Occipital lobe (tissue), 2 donors: Measurements from ENCODE around the gene ZNF628. TPM values are rescaled to one million over a fixed set of nuclear protein-coding genes. Genes with fewer than 3 reads are reported as not detected.

Source experiments
- DNase-seq: peaks from one replicate; lab custom pipeline; 2025; lab: John Stamatoyannopoulos, UW
- total RNA-seq: library from RNA; depleted of rRNA; stranded (reverse); fragments of >200 nt; gene quantifications from one replicate; pipeline ENCODE4 v1.2.3, GENCODE V29; 2014

ZNF628 gene
- total RNA-seq, 1 donor from 2014 or later, result 0.78 TPM

GRCh38 chr19:55483706-55484592 lies 7.5 kb downstream of the ZNF628 start:
- DNase-seq, result no peak

- peak; percentile 55 for DNase-seq
These were observed 8.4 kb downstream of the ZNF628 start, which contains the start of gene NAT14 for GRCh38 chr19:55484593-55485438. NAT14 (plus strand) TSS chr19:55485188; CDS start chr19:55485709, 521 bp downstream.

DNA sequence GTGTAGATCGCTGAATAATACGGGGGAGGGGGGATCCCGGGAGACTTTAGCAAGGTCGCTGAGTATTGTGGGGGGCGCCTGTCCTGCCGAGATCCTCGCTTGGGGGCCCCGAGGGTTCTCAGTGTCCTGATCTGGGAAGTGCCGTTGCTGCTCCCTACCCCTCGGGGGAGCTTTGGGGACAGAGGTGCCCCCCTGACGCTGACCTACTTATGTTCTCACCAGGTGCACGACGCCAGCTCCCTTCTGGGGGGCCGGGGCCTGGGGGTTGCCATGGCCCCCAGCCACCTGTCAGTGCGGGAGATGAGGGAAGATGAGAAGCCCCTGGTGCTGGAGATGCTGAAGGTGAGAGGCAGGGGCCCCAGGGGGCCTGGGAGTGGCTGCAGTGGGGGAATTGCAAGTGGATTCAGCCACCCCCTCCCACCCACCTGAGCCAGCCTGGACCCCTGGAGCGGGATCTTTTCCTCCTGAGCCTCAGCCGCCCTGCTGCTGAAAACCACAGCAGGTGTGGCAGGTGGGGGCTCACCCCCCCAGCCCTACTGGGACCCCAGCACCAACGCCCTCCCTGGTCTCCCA lies 9.1 kb downstream of the ZNF628 start:
- DNase-seq, result no peak

- no peak for DNase-seq
These were observed 9.9 kb downstream of the ZNF628 start for GRCh38 chr19:55486043-55486970.

DNA sequence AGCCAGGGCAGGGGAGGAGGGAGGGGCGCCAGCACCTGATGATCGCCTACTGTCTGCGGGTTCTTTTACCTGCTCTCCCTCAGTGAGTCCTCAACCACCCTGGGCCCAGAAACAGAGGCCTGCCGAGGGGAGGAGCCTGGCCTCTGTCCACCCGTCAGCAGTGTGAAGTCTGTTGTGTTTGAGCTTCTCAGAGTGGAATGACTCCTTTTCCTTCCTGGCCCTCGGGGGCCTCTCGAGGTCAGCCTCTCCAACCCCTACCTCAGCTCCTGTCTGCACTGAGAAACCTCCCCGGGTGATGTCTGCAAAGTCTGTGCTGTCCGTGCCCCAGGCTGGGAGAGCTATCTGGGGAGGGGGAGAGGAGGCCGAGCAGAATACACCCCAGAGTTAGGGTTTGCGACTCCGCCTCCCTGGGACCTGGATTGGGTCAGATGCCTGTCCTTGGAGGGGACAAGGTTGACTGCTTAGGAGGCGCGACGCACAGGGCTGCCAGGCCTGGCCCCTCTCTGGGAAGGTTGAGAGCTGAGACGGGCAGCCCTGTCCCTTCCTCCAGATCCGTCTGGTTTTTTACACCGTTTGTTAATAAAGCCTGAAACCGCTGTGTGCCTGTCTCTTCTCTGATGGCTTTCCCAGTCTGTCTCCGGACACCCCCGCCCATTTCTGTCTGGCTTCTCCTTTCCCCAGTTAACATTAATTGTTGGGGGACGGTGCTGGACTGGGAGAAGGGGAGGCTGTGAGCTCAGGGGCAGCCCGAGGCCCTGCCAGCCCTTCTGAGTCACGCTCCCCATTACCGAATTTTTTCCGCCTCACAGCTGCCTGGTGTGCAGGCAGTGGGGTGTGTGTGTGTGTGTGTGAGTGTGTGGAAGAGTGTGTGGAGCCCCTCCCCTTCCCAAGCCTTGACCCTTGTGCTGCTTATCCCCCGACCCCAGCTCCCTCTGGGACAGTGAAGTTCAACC lies 10.8 kb downstream of the ZNF628 start:
- DNase-seq, result no peak

DNA sequence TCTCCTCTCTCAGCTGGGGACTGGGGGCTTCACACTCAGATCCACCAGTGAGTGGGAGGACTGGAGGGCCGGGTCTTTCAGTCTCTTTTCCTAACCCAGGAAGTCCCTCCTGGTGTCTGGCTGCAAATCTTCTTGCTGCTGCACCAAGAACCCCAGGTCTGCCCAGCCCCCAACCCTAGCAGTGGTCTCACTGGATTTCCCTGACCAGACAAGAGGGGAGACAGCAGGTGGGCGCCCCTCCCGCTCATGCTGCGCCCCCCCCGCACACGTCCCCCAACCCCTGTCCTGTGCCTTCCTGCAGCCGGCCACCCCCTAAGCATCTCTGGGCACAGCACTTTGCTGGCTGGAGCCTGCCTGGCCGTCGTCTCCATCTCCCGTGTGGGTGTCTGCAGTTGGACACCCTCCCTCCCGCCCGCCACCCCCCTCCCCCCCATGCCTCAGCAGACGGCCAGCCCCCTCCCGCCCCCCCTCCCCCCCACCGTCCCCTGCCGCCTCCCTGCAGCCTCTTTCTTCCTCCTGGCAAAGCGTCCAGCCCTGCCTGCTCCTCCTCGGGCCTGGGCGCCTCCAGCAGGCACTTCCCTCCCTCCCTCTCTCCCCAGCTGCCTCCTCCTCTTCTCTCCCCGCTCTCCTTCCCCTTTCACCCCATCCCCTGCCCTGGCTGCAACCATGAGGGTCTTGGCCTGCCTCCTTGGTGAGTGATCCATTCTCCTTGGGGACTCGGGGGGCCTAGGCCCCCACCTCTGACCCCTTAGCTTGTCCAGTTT lies 11.7 kb downstream of the ZNF628 start, which contains the start of gene SSC5D:
SSC5D (plus strand) TSS at position 513 of the 764 bp plus-strand sequence; CDS start at position 667, 154 bp downstream.
- DNase-seq, result no peak

GRCh38 chr19:55488986-55489710 lies 12.7 kb downstream of the ZNF628 start:
- DNase-seq, result no peak

DNA sequence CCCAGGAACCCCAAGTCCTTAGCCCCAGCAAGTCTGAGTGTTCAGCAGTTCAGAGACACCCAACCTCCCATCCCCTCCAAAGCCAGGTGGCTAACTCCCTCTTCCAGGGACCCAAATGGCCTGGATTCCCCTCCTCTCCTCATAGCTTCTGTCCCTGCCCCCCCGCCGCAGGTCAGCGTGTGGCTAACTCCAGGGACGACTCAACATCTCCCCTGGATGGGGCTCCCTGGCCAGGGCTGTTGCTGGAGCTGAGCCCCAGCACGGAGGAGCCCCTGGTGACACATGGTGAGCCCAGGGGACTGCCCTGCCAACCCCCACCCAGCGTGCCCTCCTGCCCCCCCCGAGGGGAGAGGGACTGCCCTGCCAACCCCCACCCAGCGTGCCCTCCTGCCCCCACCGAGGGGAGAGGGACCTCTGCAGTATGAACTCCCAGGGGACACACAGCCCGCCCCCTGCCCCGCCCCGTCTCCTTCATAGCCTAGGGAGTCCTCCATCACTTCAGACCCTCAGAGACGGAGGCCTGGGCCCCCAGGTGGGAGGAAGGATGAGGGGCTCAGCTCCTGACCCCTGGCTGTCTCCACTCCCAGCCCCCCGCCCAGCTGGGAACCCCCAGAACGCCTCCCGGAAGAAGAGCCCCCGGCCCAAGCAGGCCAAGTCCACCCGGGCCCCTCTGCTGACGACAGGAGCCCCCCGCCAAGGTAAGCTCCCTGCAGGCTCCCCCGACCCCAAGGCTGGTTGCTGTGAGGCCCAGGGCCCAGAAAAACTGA lies 13.5 kb downstream of the ZNF628 start:
- DNase-seq, result no peak

- DNase-seq, result no peak
These were observed 14.3 kb downstream of the ZNF628 start for GRCh38 chr19:55490478-55491432.

DNA sequence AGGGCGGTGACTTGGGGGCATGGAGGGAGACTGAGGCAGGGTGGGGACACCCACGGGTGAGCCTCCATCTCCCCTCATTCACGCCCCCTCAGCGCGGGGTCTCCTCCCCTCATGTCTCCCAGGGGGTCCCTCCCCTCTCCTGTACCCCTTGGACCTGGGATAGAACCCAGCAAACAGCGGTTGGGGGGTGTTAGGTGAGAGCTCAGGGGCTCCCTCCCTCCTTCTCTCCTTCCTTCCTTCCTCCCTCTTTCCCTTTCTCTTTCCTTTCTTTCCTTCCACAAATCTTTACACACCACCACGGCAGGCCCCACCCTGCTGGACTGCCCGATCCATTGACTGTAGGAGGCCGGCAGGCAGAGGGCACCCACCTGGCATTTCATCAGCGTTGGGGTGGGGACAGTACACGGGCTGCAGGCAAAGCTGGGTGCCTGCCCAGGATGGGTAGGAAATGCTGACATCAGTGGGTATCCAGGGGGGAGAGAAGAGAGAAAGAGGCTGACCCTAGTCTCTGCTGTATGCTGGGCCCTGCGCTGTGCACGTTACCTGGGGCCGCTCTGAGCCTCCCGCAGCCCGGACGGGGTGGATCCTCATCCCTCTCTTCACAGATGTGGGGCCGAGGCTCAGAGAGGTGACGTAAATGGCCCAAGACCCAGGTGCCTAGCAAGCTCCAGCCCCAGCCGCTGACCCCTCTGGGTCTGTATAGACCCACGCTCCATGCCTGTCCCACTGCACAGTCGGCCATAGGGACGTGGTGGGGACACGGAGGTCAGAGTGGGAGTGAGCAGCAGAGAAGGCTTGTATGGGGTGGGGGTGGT lies 15.3 kb downstream of the ZNF628 start:
- DNase-seq, result no peak

- DNase-seq, result no peak
These were observed 16.0 kb downstream of the ZNF628 start for GRCh38 chr19:55492362-55492944.

- DNase-seq, result no peak
These were observed 16.7 kb downstream of the ZNF628 start for GRCh38 chr19:55493052-55493644.

DNA sequence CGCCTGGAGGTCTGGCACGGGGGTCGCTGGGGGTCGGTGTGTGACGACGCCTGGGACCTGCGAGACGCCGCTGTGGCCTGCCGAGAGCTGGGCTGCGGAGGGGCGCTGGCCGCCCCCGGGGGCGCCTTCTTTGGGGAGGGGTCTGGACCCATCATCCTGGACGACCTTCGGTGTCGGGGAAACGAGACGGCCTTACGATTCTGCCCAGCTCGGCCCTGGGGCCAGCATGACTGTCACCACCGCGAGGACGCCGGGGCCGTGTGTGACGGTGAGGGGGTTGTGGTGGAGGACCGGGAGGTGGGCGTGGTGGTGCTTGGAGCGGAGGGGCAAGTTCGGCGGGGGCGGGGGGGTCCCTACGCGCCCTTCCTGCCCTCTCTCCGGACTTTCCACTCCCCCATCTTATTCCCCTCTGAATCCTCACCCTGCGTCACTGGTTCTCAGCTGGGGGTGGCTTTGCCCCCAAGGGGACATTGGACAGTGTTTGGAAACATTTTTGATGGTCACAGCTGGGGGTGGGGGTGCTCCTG lies 17.3 kb downstream of the ZNF628 start:
- no peak for DNase-seq

DNA sequence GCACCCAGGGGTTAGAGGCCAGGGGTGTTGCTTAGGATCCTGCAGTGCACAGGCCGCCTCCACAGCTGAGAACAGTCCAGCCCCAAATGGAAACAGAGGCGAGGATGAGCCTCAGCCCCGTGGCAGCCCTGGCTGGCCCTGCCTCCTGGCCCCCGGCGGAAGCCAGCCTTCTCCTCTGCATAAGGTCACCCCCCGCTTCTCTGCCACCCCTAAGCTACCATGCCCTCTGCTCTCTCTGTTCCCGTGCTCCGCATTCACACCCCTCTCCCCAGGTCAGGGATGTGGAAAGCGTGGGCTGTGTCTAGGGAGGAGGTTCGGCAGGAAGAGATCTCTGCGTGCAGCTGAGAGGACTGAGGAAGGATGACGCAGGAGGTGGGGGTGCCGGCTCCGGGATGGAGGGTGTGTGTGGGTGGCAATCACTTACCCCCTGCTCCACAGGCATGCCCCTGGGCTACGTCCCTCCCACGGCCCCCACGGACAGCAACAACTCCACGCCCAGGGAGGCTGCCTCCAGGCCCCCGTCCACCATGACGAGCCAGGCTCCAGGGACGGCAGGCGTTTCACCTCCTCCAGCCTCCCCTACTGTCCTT lies 17.9 kb downstream of the ZNF628 start:
- DNase-seq, result no peak
